ENCODE measurements around the gene LCA5L. TPM values are rescaled to one million over a fixed set of nuclear protein-coding genes. Genes with fewer than 3 reads are reported as not detected.
"Not testable (repeated sequence)": the region's sequence is repeated elsewhere in the genome, so short reads cannot be mapped to it uniquely, and the experiment has no call there.

LCA5L gene
- total RNA-seq, 1 donor from 2014 or later: 0.26 TPM

- peak in 1 of 2 donors; percentile 83 for DNase-seq (ENCODE audit: low read depth in 2 of 2)
Measured at GRCh38 chr21:39388038-39388810, 57.4 kb downstream of the LCA5L start.

- DNase-seq (ENCODE audit: low read depth in 2 of 2): peak; percentile 73 to 90
Measured at GRCh38 chr21:39387461-39388037, 58.0 kb downstream of the LCA5L start.

- no peak for DNase-seq (ENCODE audit: low read depth in 2 of 2)
Measured at GRCh38 chr21:39386899-39387298, 58.7 kb downstream of the LCA5L start.

GRCh38 chr21:39386194-39386593, 59.4 kb downstream of the LCA5L start:
- no peak for DNase-seq (ENCODE audit: low read depth in 2 of 2)

- DNase-seq (ENCODE audit: low read depth in 2 of 2): peak; percentile 57 to 80
Measured at GRCh38 chr21:39385299-39386145, 60.1 kb downstream of the LCA5L start.

GRCh38 chr21:39384674-39385298, 60.8 kb downstream of the LCA5L start:
- peak in 1 of 2 donors; percentile 21 for DNase-seq (ENCODE audit: low read depth in 2 of 2)

- not testable (repeated sequence) for DNase-seq (ENCODE audit: low read depth in 2 of 2)
Measured at GRCh38 chr21:39382096-39382495, 63.5 kb downstream of the LCA5L start.

- no peak for DNase-seq (ENCODE audit: low read depth in 2 of 2)
Measured at GRCh38 chr21:39381009-39381408, 64.6 kb downstream of the LCA5L start.

GRCh38 chr21:39379986-39380891, 65.3 kb downstream of the LCA5L start:
- DNase-seq (ENCODE audit: low read depth in 2 of 2): peak; percentile 89 to 96

- peak in 1 of 2 donors; percentile 57 for DNase-seq (ENCODE audit: low read depth in 2 of 2)
Measured at GRCh38 chr21:39377444-39378050, 68.0 kb downstream of the LCA5L start.

- DNase-seq (ENCODE audit: low read depth in 2 of 2): no peak
Measured at GRCh38 chr21:39375446-39375845, 70.1 kb downstream of the LCA5L start.

GRCh38 chr21:39374046-39374445, 71.5 kb downstream of the LCA5L start:
- DNase-seq (ENCODE audit: low read depth in 2 of 2): no peak

- DNase-seq (ENCODE audit: low read depth in 2 of 2): peak in 1 of 2 donors; percentile 66
Measured at GRCh38 chr21:39373634-39374033, 71.9 kb downstream of the LCA5L start.

GRCh38 chr21:39369896-39370288, 75.7 kb downstream of the LCA5L start:
- not testable (repeated sequence) for DNase-seq (ENCODE audit: low read depth in 2 of 2)

- DNase-seq (ENCODE audit: low read depth in 2 of 2): no peak
Measured at GRCh38 chr21:39367783-39368182, 77.8 kb downstream of the LCA5L start.

GRCh38 chr21:39366563-39366962, 79.0 kb downstream of the LCA5L start:
- DNase-seq (ENCODE audit: low read depth in 2 of 2): no peak

- DNase-seq (ENCODE audit: low read depth in 2 of 2): no peak
Measured at GRCh38 chr21:39364949-39365348, 80.6 kb downstream of the LCA5L start.

GRCh38 chr21:39363607-39364555, 81.7 kb downstream of the LCA5L start:
- no peak for DNase-seq (ENCODE audit: low read depth in 2 of 2)

GRCh38 chr21:39362733-39363132, 82.8 kb downstream of the LCA5L start:
- no peak for DNase-seq (ENCODE audit: low read depth in 2 of 2)
